ENCODE measurements around the gene SPI1.

Gene SPI1

DNA sequence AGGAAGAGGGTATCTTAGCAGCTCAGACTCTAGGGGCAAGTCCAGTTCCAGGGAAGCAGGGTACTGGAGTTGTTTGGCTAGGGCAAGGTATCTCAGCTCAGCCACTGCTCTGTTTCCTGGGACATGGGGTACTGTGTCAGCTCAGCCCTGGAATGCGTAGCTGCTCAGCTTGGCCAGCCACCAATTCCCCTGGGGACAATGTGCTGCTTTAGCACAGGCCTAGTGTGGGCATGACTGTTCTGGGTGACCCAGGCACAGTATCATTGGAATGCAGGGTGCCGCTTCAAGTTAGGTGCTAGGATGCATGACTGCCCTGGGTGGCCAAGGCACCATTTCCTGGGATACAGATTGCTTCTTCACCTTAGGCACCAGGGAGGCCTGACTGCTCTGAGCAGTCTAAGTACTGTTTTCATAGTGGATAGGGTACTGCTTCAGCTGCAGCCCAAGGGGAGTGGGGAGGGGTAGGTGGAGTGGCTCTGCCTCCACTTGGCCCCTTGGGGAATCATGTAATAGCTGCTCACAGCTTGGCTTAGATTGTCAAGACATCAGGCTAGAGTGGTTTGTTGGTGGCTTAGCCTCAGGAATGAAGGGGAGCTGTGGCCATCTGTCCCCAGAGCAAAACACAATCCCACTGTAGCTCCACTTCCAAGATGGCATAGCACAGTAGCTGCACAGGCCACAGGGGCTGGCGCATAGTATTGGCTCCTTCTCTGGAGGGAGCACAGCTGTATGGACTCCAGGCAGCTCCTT is 72.4 kb downstream of the SPI1 start:
- in situ Hi-C loops (cut with MboI; ENCODE audit: low sequenced_read_pairs), result no loop called here
- Histone ChIP-seq H3K27me3 (ENCODE audit: low read depth) (no peaks in the 10 kb centered on the region), H3K36me3 (replicated peaks) (peaks cover 33% of the 10 kb centered on the region), H3K9me3 (no peaks in the 10 kb centered on the region; the same call in 1 of the 2 replicates), H3K4me1 (no peaks in the 10 kb centered on the region), H3K4me3 (no peak overlapping the region)
- no peak for DNase-seq (ENCODE audit: low spot score in 2 of 2)

Data from HAP-1 (cell line).